ENCODE results near the gene GRB7.
"Not testable (repeated sequence)": the region's sequence is repeated elsewhere in the genome, so short reads cannot be mapped to it uniquely, and the experiment has no call there.

The GRB7 gene

DNA sequence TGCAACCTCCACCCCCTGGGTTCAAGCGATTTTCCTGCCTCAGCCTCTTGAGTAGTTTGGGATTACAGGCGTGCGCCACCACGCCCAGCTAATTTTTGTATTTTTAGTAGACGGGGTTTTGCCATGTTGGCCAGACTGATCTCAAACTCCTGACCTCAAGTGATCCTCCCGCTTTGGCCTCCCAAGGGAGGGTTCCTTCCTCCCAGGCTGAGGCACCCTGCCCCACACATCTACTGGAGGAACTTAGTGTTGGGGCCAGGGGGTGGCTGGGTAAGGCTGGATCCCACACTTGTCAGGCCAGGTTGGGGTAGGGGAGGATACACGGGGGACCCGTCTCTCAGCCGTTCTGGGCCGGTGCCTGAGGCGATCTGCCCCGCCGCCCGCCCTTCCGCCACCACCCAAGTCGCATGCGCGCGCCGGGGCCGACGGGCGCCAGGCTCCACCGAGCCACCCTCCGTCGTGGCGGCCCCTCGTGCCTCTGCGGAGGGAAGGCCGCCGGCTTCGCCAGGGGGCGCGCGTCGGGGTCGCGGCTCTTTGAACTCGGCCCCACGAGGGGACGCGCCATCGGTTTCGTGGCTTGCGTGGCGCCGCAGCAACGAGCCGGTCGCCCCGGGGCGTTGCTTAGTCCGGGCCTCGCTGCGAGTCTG is 15.9 kb downstream of the GRB7 start:
- peak; percentile 22 for DNase-seq

DNA sequence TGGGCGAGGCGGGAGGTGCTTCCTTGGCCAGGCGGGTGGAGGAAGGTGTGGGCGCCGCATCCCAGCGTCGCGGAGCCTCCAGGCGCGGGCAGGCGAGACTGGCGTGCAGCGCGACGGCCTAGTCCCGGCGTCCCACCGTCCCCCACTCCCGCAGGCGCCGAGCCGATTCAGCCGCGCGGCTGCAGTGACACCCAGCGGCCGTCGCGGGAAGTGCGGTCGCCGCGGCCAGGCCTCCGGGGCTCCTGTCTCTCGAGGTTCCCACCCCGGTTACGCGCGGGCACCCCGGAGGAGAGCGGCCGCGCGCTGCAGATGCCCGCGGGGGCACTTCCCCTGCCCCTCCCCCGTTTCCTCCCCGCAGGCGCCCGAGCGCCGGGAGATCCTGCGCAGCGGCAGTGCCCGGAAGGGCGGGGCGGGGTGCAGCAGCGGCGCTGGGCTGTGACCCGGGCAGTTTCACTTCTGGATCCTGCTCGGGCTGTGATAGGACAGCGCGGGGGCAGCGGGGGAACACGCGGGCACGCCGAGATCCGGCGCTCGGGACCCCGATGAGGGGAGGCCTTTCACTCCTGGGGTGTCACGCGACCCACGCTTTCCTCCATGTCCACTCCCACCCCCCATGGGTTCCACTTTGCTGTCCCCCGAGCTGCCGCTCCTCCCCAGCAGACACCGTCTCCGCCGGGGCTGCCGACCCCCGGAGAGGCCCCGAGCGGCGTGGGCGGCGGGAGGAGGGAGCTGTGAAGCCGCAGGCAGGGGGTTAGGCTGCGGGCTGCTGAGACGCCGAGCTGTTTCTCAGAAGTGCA is 16.6 kb downstream of the GRB7 start:
- DNase-seq = peak; percentile 45

DNA sequence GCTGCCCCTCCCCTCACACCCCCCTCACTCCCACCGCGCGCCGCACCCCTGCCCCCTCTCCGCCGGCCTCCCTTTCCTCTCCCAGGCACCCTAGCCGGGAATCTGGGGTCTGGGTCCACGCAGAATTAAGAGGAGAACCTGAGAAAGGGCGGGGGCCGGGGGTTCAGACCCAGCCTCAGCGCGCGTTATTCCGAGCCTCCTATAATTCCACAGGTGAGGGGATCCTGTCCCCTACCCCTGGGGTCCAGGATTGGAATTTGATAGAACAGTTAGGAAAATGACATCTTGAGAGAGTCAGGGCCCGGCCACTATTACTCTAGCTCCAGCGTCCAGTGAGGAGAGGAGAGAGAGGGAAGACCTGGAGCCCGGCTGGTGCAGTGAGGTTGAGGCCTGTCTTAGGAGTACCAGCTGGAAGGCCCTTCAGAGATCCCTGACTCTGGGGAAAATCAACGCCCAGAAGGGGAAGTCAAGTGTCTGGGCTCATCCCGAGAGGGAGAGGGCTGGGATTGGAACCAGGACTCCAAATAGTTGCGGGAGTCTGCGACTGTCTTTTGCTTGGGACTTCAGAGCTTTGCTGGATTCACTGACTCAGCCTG is 17.3 kb downstream of the GRB7 start:
- DNase-seq = no peak

DNA sequence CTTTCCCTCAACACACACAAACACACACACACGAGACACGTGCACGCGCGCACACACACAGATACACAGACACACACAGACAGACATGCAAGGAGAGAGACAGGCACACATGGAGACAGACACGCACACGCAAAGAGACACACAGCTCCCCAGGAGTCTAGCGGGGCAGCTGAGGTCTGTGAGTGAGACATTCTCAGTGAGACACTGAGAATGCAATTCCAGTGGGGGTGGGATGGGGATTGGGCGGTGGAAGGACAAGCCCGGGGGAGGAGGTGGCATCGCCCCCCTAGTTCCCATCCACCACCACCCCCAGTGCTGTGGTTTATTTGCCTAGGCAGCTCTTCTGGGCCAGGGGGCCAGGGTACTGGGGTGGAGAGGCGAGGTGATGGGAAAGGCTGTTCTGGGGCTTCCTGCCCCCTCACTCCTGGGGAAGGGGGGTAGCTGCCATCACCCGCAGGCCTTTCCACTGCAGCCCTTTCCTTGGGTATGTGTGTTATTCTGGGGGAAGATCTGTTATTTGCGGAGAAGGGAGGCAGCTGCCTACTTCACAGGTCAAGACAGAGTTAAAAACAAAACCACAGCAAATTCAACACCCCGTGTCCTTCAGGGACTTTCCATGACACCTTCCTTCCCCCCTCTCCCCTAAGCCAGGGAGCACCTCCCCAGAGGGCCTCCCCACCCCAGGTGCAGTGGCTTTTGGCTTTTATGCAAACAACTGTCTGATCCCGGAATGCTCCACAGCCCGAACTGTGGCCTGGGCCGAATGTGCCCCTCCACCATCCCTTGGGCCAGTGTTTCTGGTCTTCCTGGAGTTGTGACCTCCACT is 18.0 kb downstream of the GRB7 start:
- no peak for DNase-seq

DNA sequence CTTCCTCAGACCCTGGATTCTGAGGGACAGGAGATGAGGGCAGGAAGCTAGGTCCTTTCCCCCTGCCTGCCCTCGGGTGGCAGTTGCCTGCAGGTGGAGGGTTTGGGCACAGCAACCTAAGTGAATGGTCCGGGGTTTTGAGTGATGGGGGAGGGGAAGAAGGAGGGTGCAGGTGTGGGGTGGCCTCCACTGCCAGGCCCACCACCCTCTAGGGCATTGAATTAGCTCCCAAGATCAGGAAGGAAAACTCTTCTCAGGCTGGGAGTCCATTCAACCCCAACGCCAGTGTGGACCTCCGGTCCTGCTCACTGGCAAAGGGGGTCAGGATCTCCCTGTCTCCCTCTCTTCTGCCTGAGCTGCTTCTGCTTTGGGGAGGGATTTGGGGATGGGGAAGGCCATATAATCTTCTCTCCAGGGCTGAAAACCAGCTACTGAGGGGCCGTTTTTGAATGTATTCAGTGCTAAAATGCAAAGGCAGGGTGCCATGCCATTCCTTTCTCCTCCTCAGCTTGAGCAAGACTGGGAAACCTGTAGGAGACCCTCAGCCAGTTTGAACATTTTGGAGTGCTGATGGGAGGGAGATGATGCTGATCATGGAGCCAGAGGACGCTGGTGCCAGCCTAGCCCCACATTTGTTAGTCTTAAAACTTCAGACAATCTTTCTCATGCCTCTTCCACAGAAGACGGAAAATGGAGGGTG is 18.8 kb downstream of the GRB7 start:
- DNase-seq = no peak

DNA sequence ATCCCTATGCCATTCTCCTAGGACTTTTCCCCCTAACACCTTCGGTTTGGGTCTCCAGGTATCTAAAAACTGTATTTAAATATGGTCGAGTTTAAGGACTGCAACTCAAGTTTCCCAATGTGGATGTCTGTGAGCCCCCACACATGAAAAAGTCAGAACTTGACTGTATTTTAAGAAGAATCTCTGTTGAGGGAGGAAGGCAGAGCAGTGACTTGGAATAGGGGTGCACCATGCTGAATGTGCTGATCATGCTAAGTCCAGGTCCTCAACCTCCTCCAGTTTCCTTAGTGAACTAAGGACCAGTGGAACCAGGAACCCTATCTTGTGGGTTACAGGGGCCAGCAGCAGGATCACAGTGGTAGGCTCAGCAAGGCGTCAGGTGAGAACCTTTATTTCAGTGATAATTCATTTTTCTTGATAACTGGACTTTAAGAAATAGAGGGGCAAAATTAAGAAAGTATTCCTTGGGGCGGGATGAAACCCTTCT is 19.5 kb downstream of the GRB7 start:
- no peak for DNase-seq

DNA sequence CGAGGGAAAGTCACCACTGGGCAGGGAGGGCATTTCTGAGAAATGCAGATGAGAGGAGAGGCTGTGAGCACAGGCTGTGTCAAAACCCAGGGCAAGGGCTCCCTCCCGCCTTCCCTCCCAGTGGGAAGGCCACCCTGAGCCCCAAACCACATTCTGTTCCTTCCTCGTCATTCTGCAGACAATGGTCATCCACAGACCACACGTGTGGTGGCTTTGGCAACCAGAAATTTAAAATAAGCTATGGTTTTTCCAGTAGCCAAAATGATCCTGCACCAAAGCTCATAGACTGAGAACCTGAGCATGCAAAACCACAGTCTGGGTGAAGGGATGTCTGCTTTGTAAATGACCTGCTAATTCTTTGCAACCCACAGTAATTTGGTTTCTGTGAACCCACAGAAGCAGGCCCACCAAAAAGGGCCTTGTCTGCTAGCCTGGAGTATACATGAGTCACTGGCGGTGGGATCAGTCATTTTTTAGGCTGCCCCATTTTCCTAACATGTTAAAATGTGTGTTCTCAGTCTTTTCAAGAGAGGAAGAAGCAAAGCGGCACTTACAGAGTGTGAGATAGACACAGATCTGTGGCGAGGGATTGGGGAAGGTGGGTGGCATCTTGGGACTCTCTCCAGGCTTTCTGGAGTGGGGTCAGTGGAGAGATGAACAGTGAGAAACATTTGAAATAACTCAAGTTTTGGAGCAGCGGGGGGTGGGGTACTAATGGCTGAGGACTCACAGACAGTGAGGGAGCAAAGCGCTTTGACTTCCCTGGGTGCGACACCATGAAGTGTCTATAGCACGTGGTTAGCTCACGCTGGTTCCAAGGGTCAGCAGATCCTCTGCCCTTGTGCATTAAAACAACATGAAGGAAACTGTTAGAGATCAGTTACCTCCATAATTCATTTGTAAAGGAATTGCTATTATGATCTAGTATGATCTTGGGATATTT is 20.5 kb downstream of the GRB7 start:
- no peak for DNase-seq

DNA sequence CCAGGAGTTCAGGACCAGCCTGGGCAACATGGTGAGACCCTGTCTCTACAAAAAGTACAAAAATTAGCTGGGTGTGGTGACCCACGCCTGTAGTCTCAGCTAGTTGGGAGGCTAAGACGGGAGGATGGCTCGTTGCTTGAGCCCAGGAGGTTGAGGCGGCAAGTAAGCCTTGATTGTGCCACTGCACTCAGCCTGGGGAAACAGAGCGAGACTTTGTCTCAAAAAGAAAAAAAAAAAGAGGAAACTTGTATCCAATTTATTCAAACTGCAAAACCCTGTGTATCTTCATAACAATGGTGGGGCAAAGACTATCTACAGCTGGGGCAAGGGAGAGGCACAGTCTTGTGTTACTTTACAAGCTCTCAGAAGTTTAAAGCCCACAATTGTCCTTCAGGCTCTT is 21.5 kb downstream of the GRB7 start:
- no peak for DNase-seq

DNA sequence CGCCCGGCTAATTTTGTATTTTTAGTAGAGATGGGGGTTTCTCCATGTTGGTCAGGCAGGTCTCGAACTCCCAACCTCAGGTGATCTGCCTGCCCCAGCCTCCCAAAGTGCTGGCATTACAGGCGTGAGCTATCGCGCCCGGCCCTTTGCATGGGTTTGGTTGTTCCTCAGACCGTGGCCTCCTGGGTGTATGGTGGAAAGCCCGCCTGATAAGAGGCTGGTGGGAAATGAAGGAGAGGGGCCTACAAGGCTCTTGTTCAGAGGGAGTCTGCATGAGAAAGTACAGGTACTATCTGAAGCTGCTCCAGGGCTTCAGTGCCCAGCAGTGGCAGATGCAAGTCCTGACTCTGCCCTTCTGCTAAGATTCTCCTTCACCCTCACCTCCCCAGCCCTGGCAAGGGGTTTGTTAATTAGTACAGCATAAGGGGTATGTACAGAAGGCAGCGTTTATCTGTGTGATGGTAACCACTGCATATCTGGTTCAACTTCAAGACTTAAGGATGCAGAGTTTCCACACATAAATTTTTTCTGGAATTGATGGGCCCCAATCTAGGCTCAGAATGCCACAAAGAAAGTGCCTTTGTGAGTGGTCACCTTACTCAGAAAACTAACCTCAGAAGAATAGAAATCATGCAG is 24.2 kb downstream of the GRB7 start:
- no peak for DNase-seq

DNA sequence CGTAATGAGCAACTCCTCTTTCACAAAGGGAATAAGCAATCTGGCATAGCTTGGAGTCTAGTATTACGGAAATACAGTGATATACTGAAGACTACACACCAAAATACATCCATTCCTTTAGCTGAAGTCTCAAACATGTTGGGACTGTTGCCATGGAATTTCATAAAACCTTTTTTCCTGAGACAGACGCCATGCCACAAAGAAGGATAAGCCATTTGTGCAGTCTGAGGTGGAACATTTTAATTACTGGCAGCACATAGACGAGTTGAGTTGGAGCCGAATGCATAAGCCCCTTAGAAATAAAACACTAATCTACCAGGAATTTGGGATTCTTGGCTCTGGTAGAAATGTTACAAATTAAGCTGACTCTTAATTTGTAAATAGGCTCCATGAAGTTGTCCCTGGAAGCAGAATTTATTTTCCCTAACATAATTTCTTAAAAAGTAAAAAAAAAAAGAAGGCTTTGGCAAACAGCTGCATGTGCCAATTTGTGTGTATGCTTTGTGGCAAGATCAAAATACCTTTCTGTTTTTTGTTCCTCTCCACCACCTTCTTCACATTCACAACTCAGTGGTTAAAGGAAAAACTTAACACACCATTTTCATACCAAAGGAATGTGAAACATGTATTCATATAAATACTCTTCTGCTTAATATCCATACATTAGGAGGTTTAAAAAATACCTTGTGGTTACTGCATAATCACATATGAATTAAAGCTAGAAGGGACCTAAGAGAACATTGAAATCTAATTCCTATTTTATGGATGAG is 25.5 kb downstream of the GRB7 start:
- DNase-seq = no peak

DNA sequence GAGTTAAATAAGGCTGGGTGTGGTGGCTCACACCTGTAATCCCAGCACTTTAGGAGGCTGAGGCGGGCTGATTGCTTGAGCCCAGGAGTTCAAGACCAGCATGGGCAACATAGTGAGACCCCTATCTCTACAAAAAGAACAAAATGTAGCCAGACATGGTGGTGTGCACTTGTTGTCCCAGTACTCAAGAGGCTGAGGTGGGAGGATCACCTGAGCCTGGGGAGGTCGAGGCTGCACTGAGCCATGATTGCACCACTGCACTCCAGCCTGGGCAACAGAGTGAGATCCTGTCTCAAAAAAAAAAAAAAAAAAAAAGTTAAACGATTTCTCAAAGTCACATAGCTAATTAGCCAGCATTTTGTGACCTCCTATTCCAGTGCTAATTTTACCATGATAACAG is 26.4 kb downstream of the GRB7 start:
- not testable (repeated sequence) for DNase-seq

DNA sequence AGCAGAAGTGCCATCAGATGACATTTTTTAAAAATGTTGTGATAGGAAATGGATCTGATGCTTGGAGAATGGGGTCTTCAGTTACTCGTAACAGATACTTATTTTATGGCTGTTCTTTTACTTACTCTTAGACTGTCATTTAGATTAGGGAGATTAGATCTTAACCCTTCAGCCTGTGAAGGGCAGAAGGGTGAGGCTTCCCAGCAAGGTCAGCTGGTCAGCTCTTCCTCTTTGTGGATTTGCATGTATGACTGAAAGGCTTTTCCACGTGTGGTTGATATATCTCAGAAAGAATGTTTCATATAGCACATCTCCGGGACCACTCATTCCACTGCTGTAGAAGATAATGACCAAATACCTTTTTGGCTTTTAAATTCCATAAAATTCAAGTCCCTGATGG is 27.4 kb downstream of the GRB7 start:
- DNase-seq = no peak

DNA sequence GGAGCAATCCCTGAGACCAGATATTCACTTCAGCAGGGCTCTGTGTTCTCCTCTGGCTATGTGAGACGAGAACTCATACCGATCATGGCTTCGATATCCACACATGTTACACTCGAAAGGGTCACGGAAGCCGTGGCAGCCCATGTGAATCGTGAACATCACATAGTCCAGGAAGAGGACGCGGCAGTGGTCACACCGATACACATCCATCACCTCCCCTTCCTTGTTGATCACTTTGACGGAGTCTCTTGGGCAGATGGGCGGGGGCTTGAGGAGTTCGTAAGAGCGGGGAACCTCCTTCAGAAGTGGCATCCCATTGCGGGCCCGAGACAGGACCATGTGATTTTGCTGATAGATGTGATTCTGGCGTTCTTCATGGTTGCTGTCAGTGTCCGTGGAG is 28.0 kb downstream of the GRB7 start:
- DNase-seq = no peak

DNA sequence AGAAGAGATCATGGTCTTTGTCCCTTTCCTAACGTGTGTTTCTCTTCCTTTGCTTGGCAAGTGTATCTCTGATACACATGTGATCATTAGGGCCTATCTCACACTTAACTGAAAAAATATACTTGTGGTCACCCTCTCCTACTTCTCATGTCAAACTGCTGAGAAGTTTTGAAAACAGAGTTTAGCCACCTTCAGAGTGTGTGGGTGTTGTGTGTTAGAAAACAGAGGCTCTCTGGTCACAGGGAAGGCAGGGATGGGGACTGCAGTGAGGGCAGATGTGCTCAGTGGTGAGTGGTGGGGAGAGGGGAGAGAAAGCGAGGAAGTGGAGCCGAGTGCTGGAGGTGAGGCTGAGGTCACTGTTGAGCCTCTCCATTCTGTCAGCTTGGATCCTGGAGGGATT is 29.4 kb downstream of the GRB7 start:
- DNase-seq = no peak

DNA sequence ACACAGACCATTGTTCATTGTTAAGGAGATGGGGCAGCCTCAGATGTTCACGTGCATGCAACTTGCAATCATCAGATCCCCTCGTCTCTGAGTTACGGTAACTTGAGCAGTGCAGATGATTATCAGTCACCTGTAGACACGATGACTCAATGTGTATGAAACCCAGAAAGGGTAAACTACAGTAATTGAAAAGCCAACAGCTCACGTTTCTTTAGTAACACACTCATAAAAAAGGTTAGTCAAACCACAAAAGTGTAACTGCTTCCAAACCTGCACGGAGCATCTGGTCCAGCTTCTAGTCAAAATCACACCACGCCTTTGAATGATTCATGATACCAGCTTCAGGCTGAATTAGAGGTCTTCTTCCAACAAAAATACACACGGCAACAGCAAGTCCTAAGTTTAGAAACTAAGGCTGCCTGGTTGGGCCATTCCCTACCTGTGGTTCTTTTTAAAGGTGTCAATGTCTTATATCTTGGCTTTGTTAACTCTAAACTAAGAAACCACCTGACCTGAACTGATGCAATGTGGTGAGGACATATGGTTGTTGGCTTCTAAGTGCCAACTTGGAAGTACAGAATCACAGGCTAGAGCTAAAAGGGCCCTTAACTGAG is 32.3 kb downstream of the GRB7 start:
- DNase-seq = no peak

DNA sequence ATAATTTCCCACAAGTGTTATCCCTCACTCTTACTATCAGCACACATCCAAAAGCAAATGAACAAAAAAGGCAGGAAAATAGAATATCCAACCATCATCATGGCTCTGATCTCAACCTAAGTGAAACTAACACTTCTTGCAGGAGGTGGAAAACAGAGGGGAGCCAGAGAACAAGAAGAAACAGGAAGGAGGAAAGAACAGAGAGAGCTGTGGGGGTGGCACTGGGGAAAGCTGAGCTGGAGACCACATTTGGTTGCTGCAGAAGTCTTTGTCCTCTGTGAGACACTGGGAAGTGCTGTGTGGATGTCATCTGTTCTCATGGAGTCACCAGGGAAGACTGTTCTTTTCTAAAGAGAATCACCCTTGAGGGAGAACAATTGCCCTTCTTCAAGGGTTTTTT is 34.7 kb downstream of the GRB7 start:
- DNase-seq = no peak

DNA sequence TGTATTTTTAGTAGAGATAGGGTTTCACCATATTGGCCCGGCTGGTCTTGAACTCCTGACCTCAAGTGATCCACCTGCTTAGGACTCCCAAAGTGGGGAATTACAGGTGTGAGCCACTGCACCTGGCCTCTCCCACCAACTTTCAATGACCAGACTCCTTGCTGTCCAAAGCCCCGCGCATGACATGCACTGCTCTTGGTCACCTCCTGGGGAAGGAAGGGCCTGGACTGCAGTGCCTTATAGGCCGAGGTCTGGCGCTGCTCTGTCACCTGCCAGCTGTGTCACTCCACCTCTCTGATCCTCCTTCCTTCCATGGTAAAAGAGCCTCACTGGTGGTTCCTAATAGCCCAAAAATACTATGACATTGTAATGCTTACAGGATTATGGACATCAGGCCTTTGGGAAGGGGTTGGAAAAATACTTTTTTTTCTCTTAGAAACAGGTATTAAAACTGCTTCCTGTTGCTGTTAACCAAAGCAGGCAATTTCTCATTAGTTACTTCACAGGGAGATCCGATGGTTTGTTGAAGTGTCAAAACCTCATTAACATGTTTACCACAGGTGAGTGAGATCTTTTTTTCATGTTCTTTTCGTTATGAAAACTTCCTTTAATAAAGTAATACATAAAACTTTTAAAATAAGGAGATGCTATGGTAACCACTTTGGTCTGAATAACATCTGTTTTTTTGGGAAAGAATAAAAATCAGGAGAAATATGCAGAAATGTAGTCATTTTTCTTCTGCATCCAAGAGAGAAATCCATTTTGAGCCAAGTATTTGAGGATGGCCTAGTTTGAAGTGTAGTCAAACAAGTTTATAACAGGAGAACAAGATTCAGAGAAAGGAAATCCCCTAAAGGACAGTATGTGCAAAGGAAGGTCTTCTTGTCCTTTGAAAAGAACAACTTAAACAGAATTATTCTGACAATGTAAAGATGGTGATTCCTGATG is 35.5 kb downstream of the GRB7 start:
- DNase-seq = no peak

DNA sequence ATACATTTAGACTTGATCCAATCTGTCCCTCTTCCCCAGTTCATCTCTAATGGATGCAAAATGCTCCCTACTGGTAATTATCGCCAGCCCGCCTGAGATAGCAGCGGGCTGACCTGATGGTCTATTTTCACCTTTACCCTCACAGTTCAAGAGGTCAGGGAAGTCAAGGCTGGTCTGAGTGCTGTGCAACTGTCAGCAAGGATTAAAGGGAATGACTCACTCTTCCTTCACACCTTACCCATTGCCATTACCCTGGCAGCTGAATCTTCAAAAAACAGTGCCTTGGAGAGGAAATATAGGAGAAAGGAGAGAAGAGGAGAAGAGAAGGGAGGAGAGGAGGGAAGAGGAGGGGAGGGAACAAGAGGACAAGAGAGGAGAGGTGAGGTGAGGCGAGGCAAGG is 36.3 kb downstream of the GRB7 start:
- DNase-seq = no peak

DNA sequence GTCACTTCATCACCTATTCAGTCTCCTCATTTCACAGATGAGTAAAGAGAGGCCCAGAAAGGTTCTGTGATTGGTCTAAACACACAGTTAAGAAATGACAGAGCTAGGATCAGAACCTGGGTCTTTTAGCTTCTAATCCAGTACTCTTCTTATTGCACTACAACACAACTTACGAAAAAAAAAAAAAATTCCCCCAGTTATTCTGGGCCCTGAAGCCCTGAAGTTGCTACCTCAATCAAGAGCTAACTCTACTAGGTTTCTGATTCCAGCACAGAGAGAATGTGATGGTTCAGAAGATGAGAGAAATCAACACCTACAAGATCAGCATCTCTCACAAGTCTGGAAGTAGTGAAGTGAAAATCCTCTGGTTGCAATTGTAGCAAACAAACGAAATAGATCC is 37.3 kb downstream of the GRB7 start:
- no peak for DNase-seq

Data from NCI-H1092 (cell line).